B cell (primary cell): ENCODE data around the gene IFNGR1. TPM values are rescaled to one million over a fixed set of nuclear protein-coding genes. Genes with fewer than 3 reads are reported as not detected.
A peak's percentile ranks its signal among the peaks of the same experiment; 100 is the strongest.

ENCODE experiments used
- ATAC-seq: fragments of 200-7000 bp; cut with Tn5 transposase; one replicate; pipeline ENCODE4 v1.10.0; 2021; ENCODE audit warnings: low read depth, mild to moderate bottlenecking, moderate number of reproducible peaks, moderate library complexity
- CTCF ChIA-PET: fragments of 350-600 bp; sonication (Branson Sonifier 250); formaldehyde crosslinking; loops from one replicate; lab custom pipeline; 2021; ENCODE audit warnings: antibody characterized with exemption, inconsistent platforms; lab: Charles Lee
- POLR2A ChIA-PET: fragments of 350-600 bp; sonication (Branson Sonifier 250); formaldehyde crosslinking; loops from one replicate; lab custom pipeline; 2021; ENCODE audit warnings: antibody characterized with exemption; lab: Charles Lee
- DNase-seq: peaks from one replicate; pipeline ENCODE4 v3.0.0; 2013
- H2AFZ ChIP-seq: 2 replicates; pipeline ENCODE4 v1.6.1; 2012; ENCODE audit warnings: mild to moderate bottlenecking, low read depth, low read length; ENCODE audit not compliant: insufficient read depth, poor library complexity, severe bottlenecking
- H3K27ac ChIP-seq, 2 donors: 1 replicate in 1 of 2; 2 replicates in 1 of 2; pipeline ENCODE4 v1.5.1; 2012 to 2013; ENCODE audit warnings: low read length in 2 of 2, mild to moderate bottlenecking in 2 of 2, moderate library complexity in 1 of 2
- H3K27me3 ChIP-seq, 4 experiments: fragments of 200-600 bp in 1 of 4; sonication (generic) in 1 of 4; replicated peaks in 1 of 4; 1 replicate in 2 of 4; 2 replicates in 2 of 4; pipeline versions ENCODE4 v1.6.1 to v1.7.0; 2013 to 2016; ENCODE audit warnings: low read length in 3 of 4, mild to moderate bottlenecking in 2 of 4, mixed read lengths in 1 of 4, moderate library complexity in 1 of 4; ENCODE audit not compliant: insufficient read depth in 4 of 4, control insufficient read depth in 3 of 4; ENCODE audit errors: control extremely low read depth in 1 of 4
- H3K36me3 ChIP-seq, 2 experiments: replicated peaks in 1 of 2; 1 replicate in 1 of 2; 2 replicates in 1 of 2; pipeline versions ENCODE4 v1.6.1 to v1.7.1; 2013; ENCODE audit warnings: low read length in 1 of 2; ENCODE audit not compliant: insufficient read depth in 2 of 2, control insufficient read depth in 1 of 2; ENCODE audit errors: control extremely low read depth in 1 of 2, extremely low read depth in 1 of 2
- H3K4me1 ChIP-seq, 2 donors: fragments of 200-600 bp in 1 of 2; sonication (generic) in 1 of 2; 1 replicate in 1 of 2; 2 replicates in 1 of 2; pipeline versions ENCODE4 v1.5.1 to v1.6.1; 2013 to 2017; ENCODE audit warnings: low read length in 2 of 2; ENCODE audit not compliant: control insufficient read depth in 2 of 2, insufficient read depth in 2 of 2
- H3K4me2 ChIP-seq: replicated peaks from 2 replicates; pipeline ENCODE3; 2012; ENCODE audit warnings: mild to moderate bottlenecking, low read depth, low read length; ENCODE audit not compliant: poor library complexity, severe bottlenecking
- H3K4me3 ChIP-seq, 5 experiments: fragments of 200-600 bp in 1 of 5; sonication (generic) in 1 of 5; 1 replicate in 3 of 5; 2 replicates in 2 of 5; pipeline versions ENCODE4 v1.5.1 to v1.7.0; 2011 to 2016; ENCODE audit warnings: low read length in 4 of 5, mild to moderate bottlenecking in 4 of 5, low read depth in 2 of 5, control low read depth in 1 of 5, moderate library complexity in 1 of 5; ENCODE audit not compliant: insufficient read depth in 1 of 5; ENCODE audit errors: control extremely low read depth in 1 of 5, extremely low read depth in 1 of 5
- H3K79me2 ChIP-seq: fragments of 200-600 bp; sonication (generic); one replicate; pipeline ENCODE4 v1.6.0; 2016; ENCODE audit warnings: low read length; ENCODE audit not compliant: control insufficient read depth, insufficient read depth
- H3K9ac ChIP-seq: fragments of 200-600 bp; sonication (generic); 2 replicates; pipeline ENCODE4 v1.6.1; 2017; ENCODE audit warnings: mild to moderate bottlenecking, low read length, moderate library complexity
- H3K9me3 ChIP-seq, 3 donors: one replicate each; pipeline versions ENCODE4 v1.6.1 to v1.7.1; 2013; ENCODE audit warnings: low read length in 2 of 3; ENCODE audit not compliant: control insufficient read depth in 2 of 3, insufficient read depth in 1 of 3; ENCODE audit errors: control extremely low read depth in 1 of 3
- H4K20me1 ChIP-seq: 2 replicates; pipeline ENCODE4 v1.6.0; 2012; ENCODE audit warnings: mild to moderate bottlenecking, low read length; ENCODE audit not compliant: insufficient read depth, control insufficient read depth, poor library complexity, severe bottlenecking
- H3K27ac Mint-ChIP-seq: one replicate; pipeline ENCODE4 v1.8.0; 2021; ENCODE audit warnings: mixed read lengths
- H3K27me3 Mint-ChIP-seq: one replicate; pipeline ENCODE4 v1.8.0; 2021; ENCODE audit warnings: mixed read lengths
- H3K4me1 Mint-ChIP-seq: one replicate; pipeline ENCODE4 v1.8.0; 2021; ENCODE audit warnings: mixed read lengths
- H3K4me3 Mint-ChIP-seq: one replicate; pipeline ENCODE4 v1.8.0; 2021; ENCODE audit warnings: mixed read lengths
- H3K9me3 Mint-ChIP-seq: one replicate; pipeline ENCODE4 v1.8.0; 2022; ENCODE audit warnings: mixed read lengths; ENCODE audit not compliant: insufficient read depth
- CTCF ChIP-seq: fragments of 200-600 bp; IDR thresholded peaks from one replicate; pipeline ENCODE4 v1.8.0; 2022; ENCODE audit warnings: antibody characterized with exemption, mild to moderate bottlenecking
- EZH2 ChIP-seq: IDR thresholded peaks from 2 replicates; pipeline ENCODE4 v1.6.1; 2012; ENCODE audit warnings: borderline replicate concordance, low read depth, mild to moderate bottlenecking, moderate library complexity, low read length; ENCODE audit not compliant: insufficient read depth, poor library complexity, severe bottlenecking
- WGBS: methylation state at CpG from one replicate; pipeline ENCODE4 v1.1.5; 2013; ENCODE audit warnings: missing lambda C conversion rate; ENCODE audit not compliant: insufficient coverage; 5-methylcytosine and 5-hydroxymethylcytosine counted together
- intact Hi-C: fragments of 100-400 bp; cut with micrococcal nuclease; formaldehyde crosslinking; loops from one replicate; pipeline ENCODE4 v1.10.0; 2022
- polyA plus RNA-seq: library from polyadenylated mRNA; depleted of rRNA; stranded (reverse); fragments of >200 nt; gene quantifications from 2 replicates; pipeline ENCODE4 v1.2.3, GENCODE V29; 2012
- total RNA-seq, 2 donors: library from RNA; stranded (reverse); fragments of 120-200 nt in 1 of 2; gene quantifications; 1 replicate in 1 of 2; 2 replicates in 1 of 2; pipeline versions ENCODE4 v1.2.3 to v1.2.4, GENCODE V29; 2013 to 2022

IFNGR1 gene
- total and polyA plus RNA-seq, 2 donors (not counting 1 experiment from before 2014, with no cell fraction given), result 24.5 to 48.2 TPM

DNA sequence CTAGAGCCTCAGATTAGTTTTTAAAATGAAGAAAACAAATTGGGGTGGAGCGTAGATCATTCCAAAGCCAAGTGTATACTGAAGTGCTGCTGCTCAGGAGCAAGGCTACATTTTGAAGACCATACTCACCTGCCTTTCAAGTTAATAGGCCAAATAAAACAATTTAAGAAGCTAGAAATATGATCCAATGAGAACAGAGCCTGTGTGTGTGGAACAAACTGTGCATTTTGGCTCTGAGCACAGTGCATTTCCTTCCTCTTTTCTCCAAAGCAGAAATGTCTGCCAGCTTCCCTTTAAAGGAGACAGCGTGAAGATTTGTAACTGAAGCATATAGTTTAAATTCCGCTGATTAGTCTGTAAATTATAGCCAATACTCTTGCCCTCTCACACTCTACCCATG, 3.2 kb upstream of the IFNGR1 start:
- H3K27ac ChIP-seq, result peak overlapping the region; percentile 62 to 97
- CTCF ChIA-PET, result interaction anchor here (0.5 to 3.7 kb wide), 15 partner anchors 9 to 430 kb away, joined by 3 to 16 read pairs (median 4); partner anchors contain the start of gene MAP3K5
- WGBS, result no CpG with 5 or more reads among the region's 3 CpGs
- Mint-ChIP-seq H3K4me1 (peaks cover 73% of the 10 kb centered on the region), H3K27me3 (no peaks in the 10 kb centered on the region), H3K9me3 (no peaks in the 10 kb centered on the region), H3K27ac (peak overlapping the region; percentile 92), H3K4me3 (peak overlapping the region; percentile 73)
- no peak overlapping the region for H2AFZ ChIP-seq
- no peaks in the 10 kb centered on the region for H3K27me3 ChIP-seq
- H3K9ac ChIP-seq, result no peak overlapping the region
- intact Hi-C loops, result loop anchor here (5.0 kb wide), 1 partner anchor 1180 kb away; the partner anchor contains the start of gene HEBP2
- H4K20me1 ChIP-seq, result peaks cover 7% of the 10 kb centered on the region
- H3K9me3 ChIP-seq, result no peaks in the 10 kb centered on the region
- peak overlapping the region; percentile 52 for H3K4me2 ChIP-seq
- POLR2A ChIA-PET, result interaction anchor here (2.5 kb wide), 1 partner anchor 120 kb away, joined by 8 read pairs; no protein-coding TSS in a partner anchor
- peaks cover 54% of the 10 kb centered on the region for H3K79me2 ChIP-seq
- peak overlapping the region in 1 of 5 experiments; percentile 43 for H3K4me3 ChIP-seq
- DNase-seq (peak; percentile 73), ATAC-seq (peak; percentile 10)
- TF ChIP-seq CTCF (no peak), EZH2 (no peak)
- peaks cover 66 to 72% of the 10 kb centered on the region in 2 donors for H3K4me1 ChIP-seq
- no peaks in the 10 kb centered on the region for H3K36me3 ChIP-seq

DNA sequence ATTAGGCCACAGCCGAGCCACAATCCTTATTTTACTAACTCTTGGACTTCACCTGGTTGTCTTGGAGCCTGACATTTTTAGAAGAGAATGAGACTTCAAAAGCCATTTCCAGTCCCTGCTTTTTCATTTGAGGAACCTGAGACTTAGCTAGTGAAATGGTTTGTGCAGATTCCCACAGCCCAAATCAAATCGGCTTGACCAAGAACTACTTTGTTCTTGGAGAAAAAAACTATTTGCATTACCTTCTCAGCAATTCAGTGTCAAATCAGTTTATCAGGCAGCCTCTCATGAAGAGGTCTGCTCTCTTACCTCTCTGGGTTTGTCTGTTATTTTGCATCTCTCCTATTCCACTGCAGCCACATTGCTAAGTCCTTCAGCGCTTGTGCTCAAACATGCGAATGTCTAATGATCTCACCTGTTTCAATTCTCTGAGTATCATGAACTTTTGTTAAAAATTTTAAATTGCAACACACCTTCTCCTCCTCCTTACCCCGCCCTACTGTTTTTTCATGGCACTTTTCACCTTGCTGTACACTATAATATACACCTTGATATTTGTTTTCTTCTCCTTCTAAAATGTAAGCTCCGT, 573 bp upstream of the IFNGR1 start:
- WGBS, result 80% methylated on average over 1 of the region's 6 CpGs
- Mint-ChIP-seq H3K27ac (peak overlapping the region; percentile 97), H3K4me1 (peaks cover 79% of the 10 kb centered on the region), H3K4me3 (peak overlapping the region; percentile 97), H3K9me3 (no peaks in the 10 kb centered on the region), H3K27me3 (no peaks in the 10 kb centered on the region)
- TF ChIP-seq EZH2 (no peak), CTCF (no peak)
- Histone ChIP-seq H2AFZ (peak overlapping the region; percentile 79), H3K36me3 (no peaks in the 10 kb centered on the region), H3K9me3 (no peaks in the 10 kb centered on the region), H3K4me3 (peak overlapping the region; percentile 63 to 92 (median 84)), H3K4me2 (peak overlapping the region; percentile 84), H3K79me2 (peaks cover 80% of the 10 kb centered on the region), H4K20me1 (peaks cover 21% of the 10 kb centered on the region), H3K4me1 (peaks cover 79 to 81% of the 10 kb centered on the region in 2 donors), H3K9ac (peak overlapping the region; percentile 95), H3K27me3 (no peaks in the 10 kb centered on the region), H3K27ac (peak overlapping the region; percentile 95 to 97)
- intact Hi-C loops, result loop anchor here (2.0 to 10.0 kb wide), 8 partner anchors 15 to 1183 kb away; partner anchors contain the start of genes HEBP2, PEX7 and TNFAIP3
- ATAC-seq (no peak), DNase-seq (no peak)
- CTCF ChIA-PET, result interaction anchor here (0.9 to 3.7 kb wide), 5 partner anchors 10 to 125 kb away, joined by 3 to 16 read pairs (median 4); no protein-coding TSS in a partner anchor
- POLR2A ChIA-PET, result no interaction called here
